ENCODE data around the gene CALR.

Gene CALR

DNA sequence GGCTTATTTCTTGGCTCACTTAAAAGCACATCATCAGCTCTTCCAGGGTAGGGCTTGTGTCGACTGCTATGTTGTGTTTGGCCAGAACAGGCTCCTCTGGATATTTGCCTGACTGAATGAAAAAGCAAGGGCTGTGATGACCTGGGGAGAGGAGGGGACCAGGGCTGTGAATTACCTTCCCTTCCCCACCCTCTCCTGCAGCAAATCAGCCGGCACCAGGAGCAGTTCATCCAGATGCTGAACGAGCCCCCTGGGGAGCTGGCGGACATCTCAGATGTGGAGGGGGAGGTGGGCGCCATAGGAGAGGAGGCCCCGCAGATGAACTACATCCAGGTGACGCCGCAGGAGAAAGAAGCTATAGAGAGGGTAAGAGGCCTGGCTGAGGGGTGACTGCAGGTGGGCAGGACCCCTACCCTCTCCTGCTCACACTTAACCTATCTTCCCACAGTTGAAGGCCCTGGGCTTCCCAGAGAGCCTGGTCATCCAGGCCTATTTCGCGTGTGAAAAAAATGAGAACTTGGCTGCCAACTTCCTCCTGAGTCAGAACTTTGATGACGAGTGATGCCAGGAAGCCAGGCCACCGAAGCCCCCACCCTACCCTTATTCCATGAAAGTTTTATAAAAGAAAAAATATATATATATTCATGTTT, 14.2 kb downstream of the CALR start:
- TF ChIP-seq POLR2AphosphoS5 (IDR thresholded peaks at IDR 0.05; ENCODE audit: low read depth, low read length) (no peak), SIN3A (IDR thresholded peaks at IDR 0.05; ENCODE audit: borderline replicate concordance, insufficient read depth, low read length) (no peak), REST (IDR thresholded peaks at IDR 0.05; ENCODE audit: insufficient read depth in 1 of 2, low read depth in 2 of 2, low read length in 2 of 2) (no peak), FOXP2 (optimal IDR thresholded peaks at IDR 0.05; ENCODE audit: borderline replicate concordance, extremely low read depth, extremely low read length, insufficient read depth) (no peak), TAF1 (IDR thresholded peaks at IDR 0.05; ENCODE audit: borderline replicate concordance, insufficient read depth, low read length) (no peak)

DNA sequence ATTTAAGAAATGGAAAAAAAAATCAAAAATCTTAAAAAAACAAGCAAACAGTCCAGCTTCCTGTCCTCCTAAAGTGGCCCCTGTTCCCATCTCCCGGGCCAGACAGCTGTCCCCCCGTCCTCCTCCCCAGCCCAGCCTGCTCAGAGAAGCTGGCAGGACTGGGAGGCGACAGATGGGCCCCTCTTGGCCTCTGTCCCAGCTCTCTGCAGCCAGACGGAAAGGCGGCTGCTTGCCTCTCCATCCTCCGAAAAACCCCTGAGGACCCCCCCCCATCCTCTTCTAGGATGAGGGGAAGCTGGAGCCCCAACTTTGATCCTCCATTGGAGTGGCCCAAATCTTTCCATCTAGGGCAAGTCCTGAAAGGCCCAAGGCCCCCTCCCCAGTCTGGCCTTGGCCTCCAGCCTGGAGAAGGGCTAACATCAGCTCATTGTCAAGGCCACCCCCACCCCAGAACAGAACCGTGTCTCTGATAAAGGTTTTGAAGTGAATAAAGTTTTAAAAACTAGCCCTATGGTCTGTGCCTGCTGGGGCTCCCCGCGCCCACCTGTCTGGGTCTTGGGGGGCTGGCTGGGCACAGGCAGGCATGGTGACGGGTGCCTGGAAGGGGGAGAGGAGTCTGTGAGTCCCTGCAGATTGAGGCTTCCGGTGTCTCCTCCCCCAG, 14.9 kb downstream of the CALR start:
- TF ChIP-seq REST (IDR thresholded peaks at IDR 0.05; ENCODE audit: insufficient read depth in 1 of 2, low read depth in 2 of 2, low read length in 2 of 2) (no peak), FOXP2 (optimal IDR thresholded peaks at IDR 0.05; ENCODE audit: borderline replicate concordance, extremely low read depth, extremely low read length, insufficient read depth) (no peak), SIN3A (IDR thresholded peaks at IDR 0.05; ENCODE audit: borderline replicate concordance, insufficient read depth, low read length) (no peak), POLR2AphosphoS5 (IDR thresholded peaks at IDR 0.05; ENCODE audit: low read depth, low read length) (peak; percentile 25; the same call in 1 of the 2 replicates), TAF1 (IDR thresholded peaks at IDR 0.05; ENCODE audit: borderline replicate concordance, insufficient read depth, low read length) (no peak)

- TF ChIP-seq FOXP2 (optimal IDR thresholded peaks at IDR 0.05; ENCODE audit: borderline replicate concordance, extremely low read depth, extremely low read length, insufficient read depth) (no peak), SIN3A (IDR thresholded peaks at IDR 0.05; ENCODE audit: borderline replicate concordance, insufficient read depth, low read length) (no peak), POLR2AphosphoS5 (IDR thresholded peaks at IDR 0.05; ENCODE audit: low read depth, low read length) (peak; percentile 48), REST (IDR thresholded peaks at IDR 0.05; ENCODE audit: insufficient read depth in 1 of 2, low read depth in 2 of 2, low read length in 2 of 2) (no peak)
These were observed 15.6 kb downstream of the CALR start for GRCh38 chr19:12953799-12954611.

- TF ChIP-seq TAF1 (IDR thresholded peaks at IDR 0.05; ENCODE audit: borderline replicate concordance, insufficient read depth, low read length) = no peak
- TF ChIP-seq SIN3A (IDR thresholded peaks at IDR 0.05; ENCODE audit: borderline replicate concordance, insufficient read depth, low read length) = no peak
- no peak for TF ChIP-seq FOXP2 (optimal IDR thresholded peaks at IDR 0.05; ENCODE audit: borderline replicate concordance, extremely low read depth, extremely low read length, insufficient read depth)
- no peak for TF ChIP-seq POLR2AphosphoS5 (IDR thresholded peaks at IDR 0.05; ENCODE audit: low read depth, low read length)
- TF ChIP-seq REST (IDR thresholded peaks at IDR 0.05; ENCODE audit: insufficient read depth in 1 of 2, low read depth in 2 of 2, low read length in 2 of 2) = no peak
These were observed 16.2 kb downstream of the CALR start for GRCh38 chr19:12954612-12954962.

All from PFSK-1 (cell line).